Fibroblast of skin of left biceps (primary cell): ENCODE results near the gene KLHL11.
"Not testable (repeated sequence)": the region's sequence is repeated elsewhere in the genome, so short reads cannot be mapped to it uniquely, and the experiment has no call there.

Experiments
- DNase-seq, 2 experiments: peaks; one replicate each; pipeline ENCODE4 v3.0.0-alpha.2; 2013; ENCODE audit warnings: low read depth in 2 of 2

Gene KLHL11

GRCh38 chr17:41885733-41886132 is 20.5 kb upstream of the KLHL11 start:
- no peak for DNase-seq

GRCh38 chr17:41882756-41883155 is 17.5 kb upstream of the KLHL11 start:
- no peak for DNase-seq

- no peak for DNase-seq
Observed at GRCh38 chr17:41880130-41880529, 14.9 kb upstream of the KLHL11 start.

- not testable (repeated sequence) for DNase-seq
Observed at GRCh38 chr17:41874293-41874670, 9.1 kb upstream of the KLHL11 start.

- no peak for DNase-seq
Observed at GRCh38 chr17:41873559-41874292, 8.5 kb upstream of the KLHL11 start.

- DNase-seq: no peak
Observed at GRCh38 chr17:41871789-41872188, 6.6 kb upstream of the KLHL11 start.

GRCh38 chr17:41870627-41871026 is 5.4 kb upstream of the KLHL11 start:
- DNase-seq: no peak

- DNase-seq: no peak
Observed at GRCh38 chr17:41870097-41870496, 4.9 kb upstream of the KLHL11 start.

- no peak for DNase-seq
Observed at GRCh38 chr17:41869426-41869825, 4.2 kb upstream of the KLHL11 start.

GRCh38 chr17:41868568-41868967 is 3.3 kb upstream of the KLHL11 start:
- no peak for DNase-seq

GRCh38 chr17:41865596-41865893 is 322 bp upstream of the KLHL11 start:
- DNase-seq: no peak

GRCh38 chr17:41864498-41864835 is 756 bp downstream of the KLHL11 start:
- no peak for DNase-seq

- DNase-seq: no peak
Observed at GRCh38 chr17:41863074-41863848, 2.0 kb downstream of the KLHL11 start.

GRCh38 chr17:41860254-41860931 is 4.8 kb downstream of the KLHL11 start:
- DNase-seq: no peak

GRCh38 chr17:41851382-41851781 is 13.8 kb downstream of the KLHL11 start:
- not testable (repeated sequence) for DNase-seq

GRCh38 chr17:41849251-41849990 is 15.8 kb downstream of the KLHL11 start:
- DNase-seq: no peak

GRCh38 chr17:41848788-41849187 is 16.4 kb downstream of the KLHL11 start:
- no peak for DNase-seq

- DNase-seq: no peak
Observed at GRCh38 chr17:41844971-41845370, 20.3 kb downstream of the KLHL11 start.

GRCh38 chr17:41840781-41841180 is 24.4 kb downstream of the KLHL11 start:
- not testable (repeated sequence) for DNase-seq

- DNase-seq: not testable (repeated sequence)
Observed at GRCh38 chr17:41839448-41839847, 25.8 kb downstream of the KLHL11 start.

- DNase-seq: no peak
Observed at GRCh38 chr17:41837761-41838538, 27.3 kb downstream of the KLHL11 start, which contains the start of gene KLHL10. Gene KLHL10, plus strand, starts transcription at chr17:41837825. Its CDS starts 108 bp downstream, at chr17:41837933.
